HG02870 (cell line): ENCODE results near the gene TTC24.
"Not testable (repeated sequence)": the region's sequence is repeated elsewhere in the genome, so short reads cannot be mapped to it uniquely, and the experiment has no call there.

Experiments
- ATAC-seq: cut with Tn5 transposase; IDR thresholded peaks from one replicate; pipeline ENCODE4 v1.9.1; 2021; ENCODE audit warnings: mild to moderate bottlenecking, moderate library complexity; ENCODE audit not compliant: unreplicated experiment

TTC24 gene

DNA sequence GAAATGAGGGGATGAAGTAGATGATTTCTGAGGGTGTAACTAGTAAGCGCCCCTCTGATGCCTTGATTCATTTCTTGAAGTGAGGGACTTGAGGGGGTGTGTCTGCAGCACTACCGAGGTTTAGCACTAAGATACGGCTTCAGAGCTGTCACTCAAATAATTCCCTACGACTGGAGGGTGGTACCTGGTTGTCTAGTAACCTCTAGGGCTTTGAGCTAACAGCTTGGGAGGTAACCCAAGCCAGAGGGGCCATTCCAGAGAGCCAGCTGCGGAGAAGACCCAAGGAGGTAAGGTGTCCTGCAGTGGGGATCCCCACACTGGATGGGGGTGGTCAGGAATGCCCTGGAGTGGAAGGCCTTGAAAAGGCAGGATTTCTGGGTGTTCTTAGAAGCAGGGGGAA is at the start of gene TTC24:
Gene TTC24 (plus strand): TSS at position 252 of the 400 bp plus-strand sequence. CDS start 1,642 bp downstream, outside the sequence.
- ATAC-seq: no peak

DNA sequence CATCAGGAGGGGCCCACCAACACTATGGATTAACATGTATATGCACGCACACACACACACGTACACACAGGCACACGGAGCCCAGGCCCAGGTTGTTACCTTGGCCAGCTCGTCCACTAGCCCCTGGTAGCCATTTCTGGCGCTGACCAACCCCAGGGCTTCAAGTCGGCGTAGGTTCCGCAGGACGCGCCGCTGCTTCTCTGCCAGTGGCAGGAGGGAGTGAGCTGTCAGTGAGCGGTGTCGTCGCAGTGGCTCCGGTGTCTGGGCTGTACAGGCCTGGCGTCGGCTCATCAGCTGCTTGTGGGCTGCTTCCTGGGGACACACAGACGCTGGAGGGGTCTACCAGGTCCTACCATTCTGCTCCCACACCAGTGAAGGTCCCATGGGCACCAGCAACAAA is 49.5 kb upstream of the TTC24 start:
- ATAC-seq: no peak

GRCh38 chr1:156532374-156532773 is 47.1 kb upstream of the TTC24 start:
- ATAC-seq: no peak

- ATAC-seq: no peak
These were observed 45.8 kb upstream of the TTC24 start for GRCh38 chr1:156533568-156534220.

- ATAC-seq: no peak
These were observed 45.0 kb upstream of the TTC24 start for GRCh38 chr1:156534424-156535060.

GRCh38 chr1:156537027-156537426 is 42.5 kb upstream of the TTC24 start:
- no peak for ATAC-seq

DNA sequence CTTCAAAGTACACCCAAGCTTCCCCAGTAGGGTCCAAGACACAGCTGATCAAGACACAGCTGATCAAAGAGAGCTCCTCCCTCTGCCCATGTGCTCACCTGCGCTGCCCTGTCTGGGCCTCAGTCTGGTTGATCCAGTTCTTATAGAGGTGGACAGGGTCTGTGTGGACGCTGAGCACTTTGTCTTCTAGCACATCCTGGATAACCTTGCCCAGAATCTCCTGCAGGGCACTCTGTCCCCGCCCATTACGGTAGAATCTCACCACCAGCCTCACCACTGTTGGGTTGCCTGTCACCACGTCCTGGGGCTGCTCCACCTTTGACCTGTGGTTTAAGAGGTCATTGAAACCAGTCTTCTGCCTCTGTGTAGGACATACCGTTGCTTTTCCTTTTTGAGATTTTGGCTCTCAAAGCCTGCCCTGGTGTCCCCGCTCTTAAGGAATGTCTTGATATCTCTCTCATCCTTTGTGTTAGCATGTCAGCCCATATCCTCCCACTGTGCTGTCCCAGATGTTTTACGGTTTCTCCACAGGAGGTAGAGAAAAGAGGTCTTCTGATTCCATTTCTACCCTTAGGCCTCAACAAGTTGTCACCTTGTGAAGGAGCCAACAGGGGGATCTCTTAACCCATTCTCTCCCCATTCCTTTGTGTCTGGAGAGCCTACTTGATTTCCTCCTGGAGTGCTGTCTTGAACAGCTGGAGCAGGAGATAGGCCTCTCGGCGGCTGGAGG is 40.6 kb upstream of the TTC24 start:
- no peak for ATAC-seq

DNA sequence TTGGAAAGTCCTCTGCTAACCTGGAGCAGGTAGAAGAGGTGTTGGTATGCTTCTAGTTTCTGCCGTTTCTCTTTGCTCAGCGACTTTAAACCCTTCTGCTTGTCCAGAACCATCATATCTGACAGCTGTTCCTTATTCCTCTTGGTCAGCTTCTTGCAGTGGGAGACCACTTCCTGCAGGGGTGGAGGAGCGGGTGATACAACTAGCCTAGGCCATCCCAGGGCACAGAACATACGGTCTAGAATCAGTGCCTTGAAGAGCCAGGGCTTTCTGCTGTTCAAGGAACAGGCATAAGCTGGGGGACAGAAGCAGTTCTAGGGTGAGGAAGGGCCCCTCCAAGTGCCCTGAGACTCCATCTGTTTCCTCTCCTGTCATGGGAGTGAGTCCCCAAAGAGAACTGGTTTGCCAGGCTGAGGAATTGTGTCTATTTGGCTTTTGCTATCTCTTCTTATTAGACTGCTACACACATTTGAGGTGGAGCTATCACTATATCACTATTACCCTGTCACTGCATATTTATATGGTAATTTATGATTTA is 39.6 kb upstream of the TTC24 start:
- ATAC-seq: no peak

GRCh38 chr1:156540955-156541354 is 38.6 kb upstream of the TTC24 start:
- no peak for ATAC-seq

DNA sequence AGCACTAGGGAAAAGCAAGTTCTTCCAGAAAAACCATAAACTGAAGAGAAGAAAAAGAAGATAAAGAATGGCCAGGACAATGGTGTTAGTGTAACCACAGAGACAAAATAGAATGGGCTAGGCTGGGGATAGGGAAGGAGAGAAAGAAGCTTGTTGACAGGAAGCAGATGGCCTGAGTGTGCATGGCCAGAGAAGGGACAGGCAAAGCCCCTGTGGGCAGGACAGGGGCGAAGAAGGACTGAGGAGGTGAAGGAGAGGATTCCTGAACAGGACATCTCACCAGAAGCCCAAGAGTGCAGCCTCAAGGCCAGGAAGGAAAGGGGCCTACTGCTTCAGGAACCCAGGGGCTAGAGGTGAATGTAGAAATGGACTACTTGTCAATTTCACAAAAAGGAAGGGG is 36.5 kb upstream of the TTC24 start:
- ATAC-seq: no peak

- no peak for ATAC-seq
These were observed 34.9 kb upstream of the TTC24 start for GRCh38 chr1:156544592-156545102.

DNA sequence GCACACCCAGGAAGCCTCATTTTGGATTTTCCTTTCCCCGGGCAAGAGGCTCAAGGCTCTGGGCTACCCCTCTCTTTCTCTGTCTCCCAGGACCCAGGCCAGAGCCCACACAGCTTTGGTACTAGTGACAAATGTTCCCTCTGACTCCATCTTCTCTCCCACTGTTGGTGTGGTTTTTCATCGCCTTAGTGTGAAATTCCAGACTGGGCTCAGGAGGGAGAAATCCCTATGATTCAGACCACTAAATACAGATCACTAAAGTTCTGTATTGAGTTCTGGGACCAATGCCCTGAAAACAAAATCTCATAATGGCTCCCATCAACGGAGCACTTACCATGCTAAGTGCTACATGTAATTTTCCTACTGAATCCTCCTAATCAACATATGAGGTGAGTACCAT is 33.3 kb upstream of the TTC24 start:
- no peak for ATAC-seq

- ATAC-seq: no peak
These were observed 32.1 kb upstream of the TTC24 start for GRCh38 chr1:156547434-156547833.

DNA sequence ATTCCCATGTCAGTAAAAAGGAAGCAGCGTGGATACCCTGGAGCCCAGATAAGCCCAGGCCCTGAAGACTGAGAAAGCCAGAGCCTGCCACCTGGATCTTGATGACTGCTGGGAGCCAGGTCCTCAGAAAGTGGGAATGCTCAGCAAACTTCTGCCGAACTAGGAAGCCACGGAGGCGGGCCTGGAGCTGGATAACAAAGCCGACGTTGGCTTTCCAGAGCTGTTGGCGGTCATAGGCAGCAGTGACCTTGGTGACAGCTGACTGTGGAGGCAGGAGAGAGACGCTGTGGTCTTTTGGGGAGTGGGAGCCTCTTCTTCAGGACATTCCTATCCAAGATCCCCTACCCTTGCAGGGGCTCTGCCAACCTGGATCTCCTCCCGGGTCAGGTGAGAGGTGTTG is 31.5 kb upstream of the TTC24 start:
- ATAC-seq: no peak

DNA sequence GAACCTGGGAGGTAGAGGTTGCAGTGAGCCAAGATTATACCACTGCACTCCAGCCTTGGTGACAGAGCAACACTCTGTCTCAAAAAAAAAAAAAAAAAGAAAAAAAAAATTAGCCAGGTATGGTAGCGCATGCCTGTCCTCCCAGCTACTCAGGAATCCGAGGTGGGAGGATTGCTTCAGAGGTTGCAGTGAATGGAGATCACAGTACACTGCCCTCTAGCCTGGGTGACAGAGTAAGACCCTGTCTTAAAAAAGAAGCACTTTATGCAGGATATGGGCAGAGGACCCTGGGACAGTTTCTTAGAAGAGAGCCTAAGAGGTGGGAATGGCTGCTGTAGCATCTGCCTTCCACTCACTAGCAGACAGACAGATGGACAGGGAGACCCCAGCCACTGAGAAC is 30.1 kb upstream of the TTC24 start:
- ATAC-seq: no peak

DNA sequence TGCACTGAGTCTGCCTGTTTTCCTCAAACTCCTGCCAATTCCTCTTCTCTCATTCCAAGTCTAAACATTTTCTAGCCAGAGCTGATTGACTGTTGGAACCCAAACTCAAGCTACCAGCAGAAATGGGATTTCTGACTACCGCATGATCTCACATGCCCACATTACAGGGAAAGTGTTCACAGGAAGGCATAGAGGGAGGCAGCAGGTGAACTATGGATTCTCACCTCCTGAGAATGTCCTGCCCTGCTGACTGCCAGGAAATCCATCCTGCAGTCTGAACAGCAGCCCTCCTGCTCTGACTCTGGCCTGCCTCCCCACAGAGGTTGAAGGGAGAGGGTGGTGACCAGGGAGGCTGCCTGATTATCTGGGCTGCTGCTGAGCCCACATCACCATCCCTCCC is 29.7 kb upstream of the TTC24 start:
- ATAC-seq: no peak

GRCh38 chr1:156550346-156550745 is 29.2 kb upstream of the TTC24 start:
- ATAC-seq: no peak

- no peak for ATAC-seq
These were observed 28.4 kb upstream of the TTC24 start for GRCh38 chr1:156551066-156551643.

GRCh38 chr1:156551869-156552268 is 27.7 kb upstream of the TTC24 start:
- no peak for ATAC-seq

DNA sequence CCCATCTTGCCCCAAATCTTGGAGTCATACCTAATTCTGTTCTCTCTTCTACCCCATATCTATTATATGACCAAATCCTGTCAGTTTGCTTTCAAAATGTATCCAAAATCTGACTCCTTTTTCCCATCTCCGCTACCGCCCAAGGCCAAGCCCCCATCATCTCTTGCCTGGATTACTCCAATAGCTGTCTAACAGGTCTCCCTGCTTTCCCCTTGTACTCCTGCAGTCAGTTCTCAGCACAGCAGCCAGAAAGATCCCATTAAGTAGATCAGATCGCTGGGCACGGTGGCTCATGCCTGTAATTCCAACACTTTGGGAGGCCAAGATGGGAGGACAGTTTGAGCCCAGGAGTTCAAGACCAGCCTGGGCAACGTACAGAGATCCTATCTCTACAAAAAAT is 27.0 kb upstream of the TTC24 start:
- ATAC-seq: no peak

DNA sequence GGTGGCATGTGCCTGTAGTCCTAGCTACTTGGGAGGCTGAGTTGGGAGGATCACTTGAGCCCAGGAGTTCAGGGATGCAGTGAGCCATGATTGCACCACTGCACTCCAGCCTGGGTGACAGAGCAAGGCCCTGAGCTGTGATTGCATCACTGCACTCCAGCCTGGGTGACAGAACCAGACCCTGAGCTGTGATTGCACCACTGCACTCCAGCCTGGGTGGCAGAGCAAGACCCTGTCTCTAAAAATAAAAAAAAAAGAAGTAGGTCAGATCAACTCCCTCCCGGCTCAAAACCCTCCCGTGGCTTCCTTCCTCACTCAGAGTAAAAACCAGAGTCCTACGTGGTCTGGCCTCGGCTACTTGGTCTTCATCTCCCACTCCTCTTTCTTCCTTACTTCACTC is 26.6 kb upstream of the TTC24 start:
- ATAC-seq: not testable (repeated sequence)
